Activated CD4-positive, alpha-beta T cell treated with anti-CD3 and anti-CD28 coated beads for 36 hours (primary cell): ENCODE results near the gene SRD5A1. TPM values are rescaled to one million over a fixed set of nuclear protein-coding genes. Genes with fewer than 3 reads are reported as not detected.

Source experiments
- ATAC-seq: fragments of 200-7000 bp; cut with Tn5 transposase; one replicate; pipeline ENCODE4 v1.10.0; 2021; ENCODE audit warnings: mild to moderate bottlenecking, moderate library complexity
- CTCF ChIA-PET: fragments of 350-600 bp; sonication (Branson Sonifier 250); formaldehyde crosslinking; loops from one replicate; lab custom pipeline; 2021; ENCODE audit warnings: antibody characterized with exemption; lab: Charles Lee
- POLR2A ChIA-PET: fragments of 350-600 bp; sonication (Branson Sonifier 250); formaldehyde crosslinking; loops from one replicate; lab custom pipeline; 2021; ENCODE audit warnings: antibody characterized with exemption, inconsistent platforms; lab: Charles Lee
- DNase-seq: peaks from one replicate; pipeline ENCODE4 v3.0.0-alpha.2; 2020
- H3K27ac Mint-ChIP-seq: one replicate; pipeline ENCODE4 v1.8.0; 2021; ENCODE audit warnings: mixed read lengths
- H3K27me3 Mint-ChIP-seq: one replicate; pipeline ENCODE4 v1.8.0; 2021; ENCODE audit warnings: mixed read lengths
- H3K36me3 Mint-ChIP-seq: one replicate; pipeline ENCODE4 v1.8.0; 2021; ENCODE audit warnings: low read depth, mixed read lengths
- H3K4me1 Mint-ChIP-seq: one replicate; pipeline ENCODE4 v1.8.0; 2021; ENCODE audit warnings: mixed read lengths
- H3K4me3 Mint-ChIP-seq: one replicate; pipeline ENCODE4 v1.8.0; 2021; ENCODE audit warnings: mild to moderate bottlenecking, moderate library complexity, mixed read lengths
- H3K9me3 Mint-ChIP-seq: one replicate; pipeline ENCODE4 v1.8.0; 2021; ENCODE audit warnings: low read depth, mixed read lengths
- intact Hi-C, 2 experiments: fragments of 100-400 bp; cut with DNase I in 1 of 2; cut with micrococcal nuclease in 1 of 2; formaldehyde crosslinking; loops; one replicate each; pipeline versions ENCODE4 v1.14.2 to v1.15.1; 2022 to 2024; cut with DNase I, micrococcal nuclease
- total RNA-seq, 2 experiments: library from RNA; stranded (reverse); gene quantifications; one replicate each; pipeline ENCODE4 v1.2.3, GENCODE V29; 2021

The SRD5A1 gene
- total RNA-seq, 2 experiments from 2014 or later, result 7.6 to 11.1 TPM

DNA sequence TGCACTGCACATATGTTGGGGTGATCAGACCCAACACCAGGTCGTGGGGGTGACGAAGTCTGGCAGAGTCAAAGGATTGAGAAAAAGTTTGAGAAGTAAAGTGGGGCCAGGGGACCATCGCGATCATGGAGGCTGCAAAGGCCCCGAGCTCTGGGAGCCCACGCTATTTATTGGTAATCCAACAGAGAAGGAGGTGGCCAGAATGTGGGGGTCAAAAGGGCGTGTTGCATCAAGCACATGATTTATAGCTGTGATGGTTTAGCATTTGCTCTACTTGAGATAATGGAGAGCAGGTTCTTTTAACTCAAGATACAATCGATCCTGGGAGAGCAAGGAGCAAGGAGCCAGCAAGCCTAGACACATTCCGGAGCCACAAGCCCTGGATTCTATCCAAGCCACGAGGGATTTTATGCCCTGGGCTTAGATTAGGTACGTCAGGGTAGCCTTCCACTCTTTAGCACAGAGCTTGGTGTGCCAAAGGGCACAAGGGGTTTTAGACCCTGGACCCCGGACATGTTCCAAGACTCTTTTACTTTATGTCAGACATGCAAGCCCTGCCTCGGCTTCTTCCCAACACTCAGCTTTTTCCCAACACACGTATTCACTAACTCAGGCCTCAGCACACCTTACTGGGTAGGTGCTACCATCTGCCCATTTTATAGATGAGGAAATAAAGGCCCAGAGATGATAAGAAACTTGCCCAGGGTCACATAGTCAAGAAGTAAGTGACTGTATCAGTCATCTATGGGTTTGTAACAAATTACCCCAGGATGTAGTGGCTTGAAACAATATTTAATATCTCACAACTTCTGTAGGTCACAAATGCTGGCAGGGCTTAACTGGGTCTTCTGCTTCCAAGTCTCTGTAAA, 39.9 kb upstream of the SRD5A1 start:
- Mint-ChIP-seq H3K9me3 (no peaks in the 10 kb centered on the region), H3K27ac (no peak overlapping the region), H3K27me3 (no peaks in the 10 kb centered on the region), H3K4me1 (no peaks in the 10 kb centered on the region), H3K36me3 (peaks cover 22% of the 10 kb centered on the region), H3K4me3 (no peak overlapping the region)
- intact Hi-C loops, result no loop called here
- ATAC-seq, result no peak
- DNase-seq, result no peak
- POLR2A ChIA-PET, result no interaction called here
- CTCF ChIA-PET, result interaction anchor here (0.7 kb wide), 1 partner anchor 1258 kb away, joined by 4 read pairs; the partner anchor contains the start of gene CFAP90

DNA sequence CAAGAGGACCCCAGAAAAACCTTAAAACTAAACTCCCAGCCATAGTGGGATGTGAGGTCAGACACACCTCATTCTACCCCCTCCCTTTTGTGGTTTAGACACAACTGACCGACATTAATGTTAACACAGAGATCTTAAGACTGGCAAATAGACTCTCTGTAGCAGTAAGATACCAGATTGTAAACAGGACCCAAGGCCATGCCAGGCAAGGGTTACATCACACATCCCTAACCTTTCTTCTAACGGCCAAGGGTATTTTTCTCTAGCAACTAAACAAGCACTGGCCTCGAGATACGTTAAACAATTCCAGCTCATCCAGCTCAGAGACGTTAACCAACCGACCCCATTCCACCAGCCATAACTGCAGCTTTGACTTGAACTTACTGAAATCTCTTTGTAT, 39.2 kb upstream of the SRD5A1 start:
- POLR2A ChIA-PET, result no interaction called here
- no peaks in the 10 kb centered on the region for H3K27me3 Mint-ChIP-seq
- no peak overlapping the region for H3K4me3 Mint-ChIP-seq
- CTCF ChIA-PET, result no interaction called here
- ATAC-seq (no peak), DNase-seq (no peak)
- H3K27ac Mint-ChIP-seq, result no peak overlapping the region
- H3K9me3 Mint-ChIP-seq, result no peaks in the 10 kb centered on the region
- intact Hi-C loops, result no loop called here
- H3K36me3 Mint-ChIP-seq, result peaks cover 28% of the 10 kb centered on the region
- H3K4me1 Mint-ChIP-seq, result no peaks in the 10 kb centered on the region

DNA sequence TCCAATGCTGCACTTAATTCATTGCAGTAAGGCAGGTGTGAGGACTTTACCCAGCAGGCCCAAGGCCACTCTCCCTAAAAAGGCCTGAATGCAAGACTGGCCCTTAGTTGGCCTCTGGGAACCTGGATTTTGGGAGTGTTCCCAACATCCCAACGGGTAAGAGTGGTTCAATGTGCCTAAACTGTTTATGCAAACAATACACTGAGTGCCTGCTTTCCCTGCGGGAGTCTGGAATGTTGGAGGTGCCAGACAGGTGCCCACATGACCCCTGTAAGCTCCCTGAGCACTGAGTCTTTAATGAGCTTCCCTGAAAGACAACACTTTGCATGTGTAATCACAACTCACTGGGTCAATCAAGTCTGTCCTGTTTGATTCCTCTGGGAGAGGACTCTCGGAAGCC, 37.8 kb upstream of the SRD5A1 start:
- peaks cover 38% of the 10 kb centered on the region for H3K36me3 Mint-ChIP-seq
- H3K4me3 Mint-ChIP-seq, result no peak overlapping the region
- CTCF ChIA-PET, result no interaction called here
- POLR2A ChIA-PET, result no interaction called here
- ATAC-seq, result no peak
- no peak overlapping the region for H3K27ac Mint-ChIP-seq
- intact Hi-C loops, result no loop called here
- no peaks in the 10 kb centered on the region for H3K9me3 Mint-ChIP-seq
- no peaks in the 10 kb centered on the region for H3K27me3 Mint-ChIP-seq
- H3K4me1 Mint-ChIP-seq, result no peaks in the 10 kb centered on the region
- no peak for DNase-seq

DNA sequence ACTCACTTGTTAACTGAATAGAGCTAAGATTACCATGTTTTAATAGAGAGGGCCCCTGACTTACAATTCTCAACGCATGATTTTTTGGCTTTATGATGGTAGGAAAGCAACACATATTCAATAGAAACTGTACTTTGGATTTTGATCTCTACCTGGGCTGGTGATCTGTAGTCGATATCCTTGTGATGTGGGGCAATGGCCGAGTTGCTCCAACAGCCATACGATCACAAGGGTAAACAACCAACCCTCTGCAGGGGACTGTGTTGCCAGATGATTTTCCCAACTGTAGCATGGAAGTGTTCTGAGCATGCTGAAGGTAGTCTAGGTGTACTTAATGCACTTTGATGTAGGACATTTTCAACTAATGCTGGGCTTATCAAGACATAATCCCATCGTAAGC, 36.9 kb upstream of the SRD5A1 start:
- CTCF ChIA-PET, result interaction anchor here (0.5 kb wide), 1 partner anchor 129 kb away, joined by 3 read pairs; no protein-coding TSS in a partner anchor
- H3K27ac Mint-ChIP-seq, result no peak overlapping the region
- DNase-seq (no peak), ATAC-seq (no peak)
- no peaks in the 10 kb centered on the region for H3K27me3 Mint-ChIP-seq
- no peak overlapping the region for H3K4me3 Mint-ChIP-seq
- no peaks in the 10 kb centered on the region for H3K9me3 Mint-ChIP-seq
- H3K4me1 Mint-ChIP-seq, result no peaks in the 10 kb centered on the region
- intact Hi-C loops, result no loop called here
- POLR2A ChIA-PET, result no interaction called here
- H3K36me3 Mint-ChIP-seq, result peaks cover 47% of the 10 kb centered on the region

DNA sequence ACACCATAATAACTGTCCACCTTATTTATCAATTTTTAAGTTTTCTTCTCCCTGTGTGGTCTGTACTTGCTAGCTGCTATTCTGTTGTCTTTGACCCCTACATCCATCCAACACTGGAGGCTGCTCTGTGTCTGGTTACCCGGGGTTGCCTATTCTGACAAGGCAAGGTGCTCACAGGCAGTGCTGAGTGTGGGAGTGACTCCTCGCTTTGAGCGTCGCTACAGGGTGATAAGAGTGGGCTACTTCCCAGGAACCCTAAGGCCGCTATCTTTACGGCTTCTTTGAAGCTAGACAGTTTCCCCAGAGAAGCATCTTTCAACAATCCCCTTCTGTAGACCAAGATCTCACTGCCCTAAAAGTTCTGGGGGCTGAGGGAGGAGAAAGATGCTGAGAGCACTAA, 35.7 kb upstream of the SRD5A1 start:
- POLR2A ChIA-PET, result no interaction called here
- no peak overlapping the region for H3K4me3 Mint-ChIP-seq
- H3K27me3 Mint-ChIP-seq, result no peaks in the 10 kb centered on the region
- ATAC-seq (no peak), DNase-seq (no peak)
- no peaks in the 10 kb centered on the region for H3K4me1 Mint-ChIP-seq
- no peaks in the 10 kb centered on the region for H3K9me3 Mint-ChIP-seq
- no peak overlapping the region for H3K27ac Mint-ChIP-seq
- CTCF ChIA-PET, result interaction anchor here (0.5 kb wide), 1 partner anchor 12 kb away, joined by 3 read pairs; no protein-coding TSS in a partner anchor
- H3K36me3 Mint-ChIP-seq, result peaks cover 58% of the 10 kb centered on the region
- intact Hi-C loops, result no loop called here

DNA sequence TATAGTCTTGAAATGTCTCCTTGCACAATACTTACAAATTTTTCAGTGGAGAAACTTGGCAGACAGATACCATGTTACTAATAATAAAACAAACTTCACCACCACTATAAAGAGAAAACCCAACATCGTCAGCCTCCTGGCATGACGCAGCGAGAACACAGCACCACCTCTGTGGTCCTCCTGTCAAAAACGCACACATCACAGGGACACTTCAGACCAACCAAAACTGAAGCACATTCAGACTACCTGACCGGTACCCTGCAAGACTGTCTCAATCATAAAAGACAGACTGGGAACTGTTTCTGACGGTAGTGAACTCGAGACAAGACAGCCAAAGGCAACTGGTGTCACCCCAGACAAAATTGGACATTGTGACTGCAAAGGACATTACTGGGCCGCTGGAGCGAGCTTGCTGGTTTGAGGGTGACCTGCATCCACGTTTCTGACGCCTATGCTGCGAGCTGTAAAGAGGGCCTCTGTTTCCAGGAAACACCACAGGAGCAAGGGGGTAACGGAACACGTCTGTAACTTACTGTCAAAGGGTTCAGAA, 34.8 kb upstream of the SRD5A1 start:
- Mint-ChIP-seq H3K27me3 (no peaks in the 10 kb centered on the region), H3K27ac (no peak overlapping the region), H3K36me3 (peaks cover 64% of the 10 kb centered on the region), H3K4me1 (no peaks in the 10 kb centered on the region), H3K4me3 (no peak overlapping the region), H3K9me3 (no peaks in the 10 kb centered on the region)
- POLR2A ChIA-PET, result no interaction called here
- ATAC-seq, result no peak
- DNase-seq, result no peak
- intact Hi-C loops, result no loop called here
- CTCF ChIA-PET, result no interaction called here

DNA sequence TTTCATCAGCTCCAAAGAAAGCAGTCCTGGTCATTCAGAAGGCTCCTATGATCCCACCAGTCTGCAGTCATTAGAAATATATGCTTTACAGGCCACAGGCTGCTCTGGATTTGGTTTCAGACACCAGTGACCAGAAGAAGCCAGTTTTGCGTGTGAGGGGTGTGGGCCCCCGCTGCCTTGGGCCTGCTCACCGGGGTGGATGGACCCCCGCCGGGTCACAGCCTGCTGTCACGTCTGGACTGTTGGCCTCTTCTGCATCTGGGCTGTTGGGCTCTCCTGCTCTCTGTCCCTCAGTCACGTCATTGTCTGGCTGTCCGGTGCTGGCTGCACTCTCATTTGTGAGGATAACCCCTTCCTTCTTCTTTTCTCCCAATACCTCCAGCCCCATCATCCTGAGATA, 33.5 kb upstream of the SRD5A1 start:
- intact Hi-C loops, result loop anchor here in 1 of 2 experiments (10.0 kb wide), 1 partner anchor 225 kb away; the partner anchor contains the start of gene MED10
- no peaks in the 10 kb centered on the region for H3K27me3 Mint-ChIP-seq
- peaks cover 77% of the 10 kb centered on the region for H3K36me3 Mint-ChIP-seq
- no peaks in the 10 kb centered on the region for H3K4me1 Mint-ChIP-seq
- ChIA-PET CTCF (no interaction called here), POLR2A (no interaction called here)
- ATAC-seq (no peak), DNase-seq (no peak)
- no peaks in the 10 kb centered on the region for H3K9me3 Mint-ChIP-seq
- H3K27ac Mint-ChIP-seq, result no peak overlapping the region
- H3K4me3 Mint-ChIP-seq, result no peak overlapping the region

DNA sequence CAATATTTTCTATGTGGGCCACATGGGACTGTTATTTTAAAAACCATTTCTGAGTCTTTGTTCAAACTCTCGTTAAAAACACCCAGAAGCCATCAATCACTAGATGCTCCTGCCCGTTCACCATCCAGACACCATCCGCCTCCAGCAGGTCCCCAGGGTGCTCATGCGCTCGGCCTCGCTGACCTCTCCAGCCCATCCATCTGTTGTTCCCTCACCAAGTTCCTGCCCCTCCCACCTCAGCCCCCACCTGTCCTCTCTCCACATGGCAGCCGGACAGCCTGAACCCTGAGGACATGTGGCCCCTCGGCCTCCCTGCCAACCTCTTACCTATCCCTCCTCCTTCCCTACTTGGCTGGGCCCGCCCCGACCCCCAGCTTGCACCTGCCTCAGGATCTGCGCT, 32.0 kb upstream of the SRD5A1 start:
- Mint-ChIP-seq H3K36me3 (peaks cover 85% of the 10 kb centered on the region), H3K27me3 (no peaks in the 10 kb centered on the region), H3K27ac (peak overlapping the region; percentile 31), H3K9me3 (no peaks in the 10 kb centered on the region), H3K4me3 (no peak overlapping the region), H3K4me1 (no peaks in the 10 kb centered on the region)
- intact Hi-C loops, result loop anchor here in 1 of 2 experiments (10.0 kb wide), 1 partner anchor 226 kb away; the partner anchor contains the start of gene MED10
- CTCF ChIA-PET, result no interaction called here
- no peak for DNase-seq
- ATAC-seq, result no peak
- POLR2A ChIA-PET, result no interaction called here

DNA sequence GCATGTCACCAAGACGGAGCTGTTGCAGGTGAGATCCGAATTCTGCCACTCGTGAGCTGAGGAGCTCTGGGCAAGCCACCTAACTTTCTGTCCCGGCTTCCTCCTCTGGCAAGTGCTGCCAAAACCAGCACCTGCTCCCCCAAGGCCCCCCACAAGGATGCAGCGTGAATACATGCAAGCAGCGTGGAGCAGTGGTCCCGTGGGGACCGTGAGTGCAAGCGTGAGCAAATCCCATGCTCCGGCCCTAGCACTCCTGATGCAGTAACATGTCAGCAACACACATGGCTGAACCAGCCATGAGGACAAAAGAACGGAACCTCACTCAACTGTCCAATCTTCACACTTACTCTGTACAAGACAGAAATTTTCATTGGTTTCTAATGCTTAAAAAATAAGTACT, 31.4 kb upstream of the SRD5A1 start:
- no peak for ATAC-seq
- Mint-ChIP-seq H3K36me3 (peaks cover 82% of the 10 kb centered on the region), H3K4me1 (no peaks in the 10 kb centered on the region), H3K27me3 (no peaks in the 10 kb centered on the region), H3K27ac (peak overlapping the region; percentile 31), H3K9me3 (no peaks in the 10 kb centered on the region), H3K4me3 (no peak overlapping the region)
- intact Hi-C loops, result loop anchor here in 1 of 2 experiments (10.0 kb wide), 1 partner anchor 227 kb away; the partner anchor contains the start of gene MED10
- CTCF ChIA-PET, result interaction anchor here (0.7 kb wide), 1 partner anchor 96 kb away, joined by 3 read pairs; no protein-coding TSS in a partner anchor
- DNase-seq, result no peak
- POLR2A ChIA-PET, result no interaction called here

DNA sequence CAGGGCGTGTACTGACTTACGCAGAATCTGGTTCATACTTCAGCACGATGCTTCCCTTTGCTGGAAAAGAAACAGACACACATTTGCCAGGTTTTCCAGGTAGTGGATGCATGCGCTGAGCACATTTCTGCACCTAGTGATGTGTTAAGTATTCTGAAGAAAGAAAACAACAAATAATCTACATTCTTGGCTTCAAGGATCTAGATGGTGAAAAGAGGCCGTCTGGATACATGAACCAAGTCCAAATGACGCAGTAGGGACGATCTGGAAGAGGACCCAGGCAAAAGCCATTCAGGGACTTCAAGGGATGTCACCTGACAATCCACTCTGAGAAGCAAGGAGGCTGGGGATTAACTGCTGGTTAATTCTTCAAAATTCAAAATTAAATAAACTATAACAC, 30.8 kb upstream of the SRD5A1 start:
- Mint-ChIP-seq H3K9me3 (no peaks in the 10 kb centered on the region), H3K36me3 (peaks cover 82% of the 10 kb centered on the region), H3K27ac (no peak overlapping the region), H3K27me3 (no peaks in the 10 kb centered on the region), H3K4me3 (no peak overlapping the region), H3K4me1 (no peaks in the 10 kb centered on the region)
- ChIA-PET POLR2A (no interaction called here), CTCF (interaction anchor here (0.7 kb wide), 1 partner anchor 96 kb away, joined by 3 read pairs; no protein-coding TSS in a partner anchor)
- DNase-seq, result no peak
- intact Hi-C loops, result loop anchor here in 1 of 2 experiments (10.0 kb wide), 1 partner anchor 228 kb away; the partner anchor contains the start of gene MED10
- no peak for ATAC-seq

DNA sequence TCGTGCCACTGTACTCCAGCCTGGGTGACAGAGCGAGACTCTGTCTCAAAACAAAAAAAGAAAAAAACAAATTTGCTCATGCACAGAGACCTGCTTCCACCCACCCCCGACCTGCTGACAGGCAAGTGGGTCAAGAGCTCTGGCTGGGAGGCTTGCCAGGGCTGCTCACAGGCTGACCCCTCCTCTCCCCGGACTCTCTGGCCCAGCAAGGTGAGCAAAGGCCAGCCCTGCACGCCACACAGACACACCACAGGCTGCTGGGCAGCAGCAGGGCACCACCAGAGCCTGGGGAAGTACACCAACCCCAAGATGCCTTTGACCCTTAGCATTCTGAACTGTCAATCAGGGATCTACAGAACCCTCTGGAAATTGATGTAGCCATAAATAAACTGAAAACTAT, 29.6 kb upstream of the SRD5A1 start:
- Mint-ChIP-seq H3K4me3 (no peak overlapping the region), H3K4me1 (no peaks in the 10 kb centered on the region), H3K36me3 (peaks cover 75% of the 10 kb centered on the region), H3K9me3 (no peaks in the 10 kb centered on the region), H3K27me3 (no peaks in the 10 kb centered on the region), H3K27ac (no peak overlapping the region)
- ChIA-PET POLR2A (no interaction called here), CTCF (interaction anchor here (0.6 kb wide), 1 partner anchor 64 kb away, joined by 3 read pairs; no protein-coding TSS in a partner anchor)
- DNase-seq, result no peak
- intact Hi-C loops, result loop anchor here in 1 of 2 experiments (10.0 kb wide), 1 partner anchor 229 kb away; the partner anchor contains the start of gene MED10
- no peak for ATAC-seq
